OCI-LY7 (cell line): ENCODE results near the gene RXRA. TPM values are rescaled to one million over a fixed set of nuclear protein-coding genes. Genes with fewer than 3 reads are reported as not detected.

Experiments
- BruUV-seq: library from RNA; stranded (reverse); fragments of 400-500 nt; replicated peaks from 2 replicates; lab custom pipeline; 2021; lab: Mats Ljungman, UMichigan
- CTCF ChIA-PET: fragments of 300-600 bp; sonication (Branson Sonifier 250); formaldehyde crosslinking; loops from one replicate; lab custom pipeline; 2022; ENCODE audit warnings: antibody characterized with exemption; ENCODE audit not compliant: unreplicated experiment; lab: Charles Lee
- POLR2A ChIA-PET: fragments of 300-600 bp; sonication (Branson Sonifier 250); formaldehyde crosslinking; loops from one replicate; lab custom pipeline; 2022; ENCODE audit warnings: antibody characterized with exemption; lab: Charles Lee
- DNase-seq: peaks from one replicate; pipeline ENCODE4 v3.0.0-alpha.2; 2015; ENCODE audit warnings: low spot score
- H2AFZ ChIP-seq: fragments of 200-600 bp; sonication (generic), shearing (Covaris generic); 2 replicates; pipeline ENCODE4 v1.6.1; 2014; ENCODE audit warnings: mild to moderate bottlenecking, antibody characterized with exemption, low read length, moderate library complexity
- H3K27ac ChIP-seq: fragments of 200-600 bp; sonication (generic); 2 replicates; pipeline ENCODE4 v1.5.1; 2014; ENCODE audit warnings: mixed run types, low read depth, mild to moderate bottlenecking, moderate library complexity, low read length, inconsistent platforms; ENCODE audit not compliant: poor library complexity, severe bottlenecking
- H3K36me3 ChIP-seq: fragments of 200-600 bp; sonication (generic); 2 replicates; pipeline ENCODE4 v1.6.1; 2014; ENCODE audit warnings: mild to moderate bottlenecking, antibody characterized with exemption, low read length, moderate library complexity, mixed read lengths; ENCODE audit not compliant: insufficient read depth
- H3K4me1 ChIP-seq: fragments of 200-600 bp; sonication (generic); 2 replicates; pipeline ENCODE4 v1.5.1; 2014; ENCODE audit warnings: mild to moderate bottlenecking, low read length; ENCODE audit not compliant: insufficient read depth, poor library complexity, severe bottlenecking
- H3K4me2 ChIP-seq: fragments of 200-600 bp; sonication (generic); 2 replicates; pipeline ENCODE4 v1.6.1; 2014; ENCODE audit warnings: mild to moderate bottlenecking, low read length
- H3K4me3 ChIP-seq: fragments of 200-600 bp; sonication (generic); 2 replicates; pipeline ENCODE4 v1.5.1; 2014; ENCODE audit warnings: mild to moderate bottlenecking, low read depth, low read length; ENCODE audit not compliant: poor library complexity, severe bottlenecking
- H3K79me2 ChIP-seq: fragments of 200-600 bp; sonication (generic); 2 replicates; pipeline ENCODE4 v1.6.1; 2016; ENCODE audit warnings: low read depth, mild to moderate bottlenecking, low read length, moderate library complexity, mixed read lengths; ENCODE audit not compliant: insufficient read depth
- H3K9me2 ChIP-seq: fragments of 200-600 bp; sonication (generic); 2 replicates; pipeline ENCODE4 v1.6.1; 2016; ENCODE audit warnings: mild to moderate bottlenecking, low read length, mixed read lengths; ENCODE audit not compliant: insufficient read depth
- H3K9me3 ChIP-seq: fragments of 200-600 bp; sonication (generic); 2 replicates; pipeline ENCODE4 v1.6.1; 2014; ENCODE audit warnings: mild to moderate bottlenecking, mixed run types, low read length, mixed read lengths
- H4K20me1 ChIP-seq: fragments of 200-600 bp; sonication (generic); 2 replicates; pipeline ENCODE4 v1.6.1; 2014; ENCODE audit warnings: mild to moderate bottlenecking, antibody characterized with exemption, low read length, moderate library complexity, mixed read lengths; ENCODE audit not compliant: insufficient read depth
- EZH2phosphoT487 ChIP-seq: fragments of 200-600 bp; sonication (generic); IDR thresholded peaks from 2 replicates; pipeline ENCODE4 v1.6.1; 2018; ENCODE audit warnings: low read depth, borderline replicate concordance, mild to moderate bottlenecking, mixed run types, antibody characterized with exemption, low read length, moderate library complexity, mixed read lengths
- intact Hi-C: fragments of 100-400 bp; cut with micrococcal nuclease; formaldehyde crosslinking; loops from one replicate; pipeline ENCODE4 v1.10.0; 2022; ENCODE audit not compliant: unreplicated experiment
- total RNA-seq, 2 experiments: library from RNA; depleted of rRNA in 1 of 2; stranded (reverse); fragments of >200 nt in 1 of 2; shearing (Covaris generic) in 1 of 2; gene quantifications; 2 replicates each; pipeline ENCODE4 v1.2.3, GENCODE V29; 2014 to 2022
- TF ChIP-seq, protein P1 (sequence below): fragments of 200-600 bp; sonication (generic); conservative IDR thresholded peaks from 2 replicates; pipeline ENCODE4 v1.5.1; 2014; ENCODE audit warnings: mild to moderate bottlenecking, antibody characterized with exemption, low read length, moderate library complexity, mixed read lengths

Gene RXRA
- total RNA-seq, 2 experiments from 2014 or later, result 0.25 to 0.40 TPM

GRCh38 chr9:134295101-134295745, 31.0 kb upstream of the RXRA start:
- intact Hi-C loops, result no loop called here
- TF ChIP-seq EZH2phosphoT487, result no peak
- TF ChIP-seq, protein P1, sequence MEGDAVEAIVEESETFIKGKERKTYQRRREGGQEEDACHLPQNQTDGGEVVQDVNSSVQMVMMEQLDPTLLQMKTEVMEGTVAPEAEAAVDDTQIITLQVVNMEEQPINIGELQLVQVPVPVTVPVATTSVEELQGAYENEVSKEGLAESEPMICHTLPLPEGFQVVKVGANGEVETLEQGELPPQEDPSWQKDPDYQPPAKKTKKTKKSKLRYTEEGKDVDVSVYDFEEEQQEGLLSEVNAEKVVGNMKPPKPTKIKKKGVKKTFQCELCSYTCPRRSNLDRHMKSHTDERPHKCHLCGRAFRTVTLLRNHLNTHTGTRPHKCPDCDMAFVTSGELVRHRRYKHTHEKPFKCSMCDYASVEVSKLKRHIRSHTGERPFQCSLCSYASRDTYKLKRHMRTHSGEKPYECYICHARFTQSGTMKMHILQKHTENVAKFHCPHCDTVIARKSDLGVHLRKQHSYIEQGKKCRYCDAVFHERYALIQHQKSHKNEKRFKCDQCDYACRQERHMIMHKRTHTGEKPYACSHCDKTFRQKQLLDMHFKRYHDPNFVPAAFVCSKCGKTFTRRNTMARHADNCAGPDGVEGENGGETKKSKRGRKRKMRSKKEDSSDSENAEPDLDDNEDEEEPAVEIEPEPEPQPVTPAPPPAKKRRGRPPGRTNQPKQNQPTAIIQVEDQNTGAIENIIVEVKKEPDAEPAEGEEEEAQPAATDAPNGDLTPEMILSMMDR, result no peak
- POLR2A ChIA-PET, result no interaction called here
- H3K4me3 ChIP-seq, result no peak overlapping the region
- H4K20me1 ChIP-seq, result no peaks in the 10 kb centered on the region
- H3K4me1 ChIP-seq, result no peaks in the 10 kb centered on the region
- H3K9me2 ChIP-seq, result no peaks in the 10 kb centered on the region
- H3K36me3 ChIP-seq, result no peaks in the 10 kb centered on the region
- no peak overlapping the region for H3K4me2 ChIP-seq
- H3K79me2 ChIP-seq, result no peaks in the 10 kb centered on the region
- BruUV-seq, result no TSS peak
- H3K27ac ChIP-seq, result no peak overlapping the region
- CTCF ChIA-PET, result no interaction called here
- H2AFZ ChIP-seq, result no peak overlapping the region
- no peak for DNase-seq
- no peaks in the 10 kb centered on the region for H3K9me3 ChIP-seq

DNA sequence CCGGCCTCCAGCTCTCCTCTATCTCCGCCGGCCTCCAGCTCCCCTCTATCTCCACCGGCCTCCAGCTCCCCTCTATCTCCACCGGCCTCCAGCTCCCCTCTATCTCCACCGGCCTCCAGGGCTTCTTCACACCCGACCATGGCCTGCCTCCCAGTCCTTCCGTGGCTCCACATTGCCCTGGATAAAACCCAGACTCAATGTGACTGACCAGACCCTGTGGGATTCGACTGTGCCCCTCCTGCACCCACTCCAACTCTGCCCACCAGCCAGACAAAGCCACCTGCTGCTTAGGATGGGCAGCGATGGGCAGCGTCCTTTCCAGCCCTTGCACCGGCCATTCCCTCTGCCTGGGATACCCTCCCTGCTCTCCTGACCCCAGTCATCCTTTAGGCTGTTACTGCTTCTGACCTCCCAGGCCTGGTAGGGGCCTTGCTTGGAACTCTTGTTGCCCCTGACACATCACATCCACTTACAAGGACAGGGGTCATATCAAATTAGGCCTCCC, 30.5 kb upstream of the RXRA start:
- POLR2A ChIA-PET, result no interaction called here

More for the DNA sequence above, 30.5 kb upstream of the RXRA start:
- no peaks in the 10 kb centered on the region for H3K36me3 ChIP-seq
- CTCF ChIA-PET, result no interaction called here
- H3K4me3 ChIP-seq, result no peak overlapping the region
- no peak overlapping the region for H3K27ac ChIP-seq
- H3K79me2 ChIP-seq, result no peaks in the 10 kb centered on the region
- H3K4me1 ChIP-seq, result no peaks in the 10 kb centered on the region
- intact Hi-C loops, result no loop called here
- H2AFZ ChIP-seq, result no peak overlapping the region
- no peaks in the 10 kb centered on the region for H3K9me3 ChIP-seq
- no peak overlapping the region for H3K4me2 ChIP-seq
- TF ChIP-seq, protein P1, result no peak
- no peak for TF ChIP-seq EZH2phosphoT487
- H3K9me2 ChIP-seq, result no peaks in the 10 kb centered on the region
- H4K20me1 ChIP-seq, result no peaks in the 10 kb centered on the region
- no peak for DNase-seq
- no TSS peak for BruUV-seq
